ENCODE measurements around the gene SYPL1. TPM values are rescaled to one million over a fixed set of nuclear protein-coding genes. Genes with fewer than 3 reads are reported as not detected.

SYPL1 gene
- polyA plus RNA-seq, 1 of the 3 experiments (the other 2 are of a cell fraction) = 72.4 TPM

DNA sequence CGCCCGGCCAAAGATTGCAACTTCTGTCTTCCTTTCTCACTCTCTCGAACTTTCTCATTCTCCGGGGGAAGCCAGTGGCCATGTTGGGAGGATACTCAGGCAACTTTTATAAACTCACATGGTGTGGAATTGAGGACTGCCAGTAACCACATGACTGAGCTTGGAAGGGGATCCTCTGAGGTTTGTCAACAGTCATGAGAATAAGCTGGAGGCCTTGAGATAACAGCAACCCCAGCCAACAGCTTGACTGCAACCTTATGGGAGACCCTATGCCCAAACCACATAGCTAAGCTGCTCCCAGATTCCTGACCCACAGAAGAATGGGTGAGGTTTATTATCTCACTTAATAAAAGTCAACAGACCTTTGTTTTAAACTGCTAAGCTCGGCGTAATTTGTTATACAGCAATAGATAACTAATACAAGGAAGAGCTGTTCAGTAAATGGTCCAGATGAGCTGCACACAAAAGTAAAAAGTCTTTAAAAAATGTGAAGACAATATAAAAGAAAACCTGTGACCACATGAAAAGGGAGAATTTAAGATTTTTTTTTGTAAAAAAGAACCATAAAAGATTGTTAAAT, 9.6 kb downstream of the SYPL1 start (continued):
- TF ChIP-seq, protein P1, sequence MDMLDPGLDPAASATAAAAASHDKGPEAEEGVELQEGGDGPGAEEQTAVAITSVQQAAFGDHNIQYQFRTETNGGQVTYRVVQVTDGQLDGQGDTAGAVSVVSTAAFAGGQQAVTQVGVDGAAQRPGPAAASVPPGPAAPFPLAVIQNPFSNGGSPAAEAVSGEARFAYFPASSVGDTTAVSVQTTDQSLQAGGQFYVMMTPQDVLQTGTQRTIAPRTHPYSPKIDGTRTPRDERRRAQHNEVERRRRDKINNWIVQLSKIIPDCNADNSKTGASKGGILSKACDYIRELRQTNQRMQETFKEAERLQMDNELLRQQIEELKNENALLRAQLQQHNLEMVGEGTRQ (IDR thresholded peaks at IDR 0.05; ENCODE audit: borderline replicate concordance, low read depth, low read length) = no peak
- no peak for TF ChIP-seq RCOR1 (IDR thresholded peaks at IDR 0.05; ENCODE audit: low read length)
- TF ChIP-seq, protein P2, sequence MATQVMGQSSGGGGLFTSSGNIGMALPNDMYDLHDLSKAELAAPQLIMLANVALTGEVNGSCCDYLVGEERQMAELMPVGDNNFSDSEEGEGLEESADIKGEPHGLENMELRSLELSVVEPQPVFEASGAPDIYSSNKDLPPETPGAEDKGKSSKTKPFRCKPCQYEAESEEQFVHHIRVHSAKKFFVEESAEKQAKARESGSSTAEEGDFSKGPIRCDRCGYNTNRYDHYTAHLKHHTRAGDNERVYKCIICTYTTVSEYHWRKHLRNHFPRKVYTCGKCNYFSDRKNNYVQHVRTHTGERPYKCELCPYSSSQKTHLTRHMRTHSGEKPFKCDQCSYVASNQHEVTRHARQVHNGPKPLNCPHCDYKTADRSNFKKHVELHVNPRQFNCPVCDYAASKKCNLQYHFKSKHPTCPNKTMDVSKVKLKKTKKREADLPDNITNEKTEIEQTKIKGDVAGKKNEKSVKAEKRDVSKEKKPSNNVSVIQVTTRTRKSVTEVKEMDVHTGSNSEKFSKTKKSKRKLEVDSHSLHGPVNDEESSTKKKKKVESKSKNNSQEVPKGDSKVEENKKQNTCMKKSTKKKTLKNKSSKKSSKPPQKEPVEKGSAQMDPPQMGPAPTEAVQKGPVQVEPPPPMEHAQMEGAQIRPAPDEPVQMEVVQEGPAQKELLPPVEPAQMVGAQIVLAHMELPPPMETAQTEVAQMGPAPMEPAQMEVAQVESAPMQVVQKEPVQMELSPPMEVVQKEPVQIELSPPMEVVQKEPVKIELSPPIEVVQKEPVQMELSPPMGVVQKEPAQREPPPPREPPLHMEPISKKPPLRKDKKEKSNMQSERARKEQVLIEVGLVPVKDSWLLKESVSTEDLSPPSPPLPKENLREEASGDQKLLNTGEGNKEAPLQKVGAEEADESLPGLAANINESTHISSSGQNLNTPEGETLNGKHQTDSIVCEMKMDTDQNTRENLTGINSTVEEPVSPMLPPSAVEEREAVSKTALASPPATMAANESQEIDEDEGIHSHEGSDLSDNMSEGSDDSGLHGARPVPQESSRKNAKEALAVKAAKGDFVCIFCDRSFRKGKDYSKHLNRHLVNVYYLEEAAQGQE (IDR thresholded peaks at IDR 0.05; ENCODE audit: low read depth, low read length) = no peak

DNA sequence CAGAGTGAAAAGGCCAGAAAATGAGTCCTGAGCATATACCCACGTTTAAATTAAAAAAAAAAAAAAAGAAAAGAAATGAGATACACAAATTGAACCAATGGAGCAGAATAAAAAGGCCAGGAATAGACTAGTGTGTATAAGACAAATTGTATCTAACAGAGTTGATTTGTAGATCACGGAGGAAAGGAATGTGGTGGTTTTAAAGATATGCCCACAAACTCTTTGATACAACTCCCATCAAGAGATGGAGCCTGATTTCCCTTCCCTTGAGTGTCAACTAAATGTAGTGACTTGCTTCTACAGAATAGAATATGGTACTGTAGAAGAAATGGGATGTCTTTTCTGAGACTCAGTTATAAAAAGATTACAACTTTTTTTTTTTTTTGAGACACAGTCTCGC, 10.4 kb downstream of the SYPL1 start:
- H3K79me2 ChIP-seq (ENCODE audit: insufficient read depth) = peaks cover 94% of the 10 kb centered on the region
- peaks cover 28 to 31% of the 10 kb centered on the region in 2 experiments for H3K36me3 ChIP-seq (replicated peaks in 1 of 2; ENCODE audit: control insufficient read depth in 1 of 2, insufficient read depth in 2 of 2, low read length in 1 of 2)
- peaks cover 10% of the 10 kb centered on the region for H3F3A ChIP-seq (replicated peaks; ENCODE audit: insufficient read depth)
- 83% methylated on average over 3 of the region's 3 CpGs for WGBS (ENCODE audit: low lambda C conversion rate)
- H3K4me3 ChIP-seq (ENCODE audit: low read depth in 2 of 2, low read length in 1 of 2) = no peak overlapping the region
- H4K20me1 ChIP-seq (ENCODE audit: insufficient read depth) = peaks cover 79% of the 10 kb centered on the region
- no peaks in the 10 kb centered on the region for H3K9me2 ChIP-seq
- POLR2A ChIA-PET = no interaction called here
- H2AFZ ChIP-seq (ENCODE audit: low read depth) = no peak overlapping the region
- CTCF ChIA-PET = interaction anchor here (1.2 kb wide), 1 partner anchor 59 kb away, joined by 4 read pairs; no protein-coding TSS in a partner anchor
- peaks cover 0 to 2% of the 10 kb centered on the region in 2 experiments; a peak in 1 of 4 replicates for H3K4me1 ChIP-seq (ENCODE audit: control insufficient read depth in 1 of 2, insufficient read depth in 2 of 2, low read depth in 1 of 2, low read length in 1 of 2)
- no peak overlapping the region for H3K4me2 ChIP-seq
- no peaks in the 10 kb centered on the region for H3K27me3 ChIP-seq (ENCODE audit: insufficient read depth)
- TF ChIP-seq, protein P3, sequence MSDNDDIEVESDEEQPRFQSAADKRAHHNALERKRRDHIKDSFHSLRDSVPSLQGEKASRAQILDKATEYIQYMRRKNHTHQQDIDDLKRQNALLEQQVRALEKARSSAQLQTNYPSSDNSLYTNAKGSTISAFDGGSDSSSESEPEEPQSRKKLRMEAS (IDR thresholded peaks at IDR 0.05; ENCODE audit: low read depth) = no peak
- TF ChIP-seq, protein P4, sequence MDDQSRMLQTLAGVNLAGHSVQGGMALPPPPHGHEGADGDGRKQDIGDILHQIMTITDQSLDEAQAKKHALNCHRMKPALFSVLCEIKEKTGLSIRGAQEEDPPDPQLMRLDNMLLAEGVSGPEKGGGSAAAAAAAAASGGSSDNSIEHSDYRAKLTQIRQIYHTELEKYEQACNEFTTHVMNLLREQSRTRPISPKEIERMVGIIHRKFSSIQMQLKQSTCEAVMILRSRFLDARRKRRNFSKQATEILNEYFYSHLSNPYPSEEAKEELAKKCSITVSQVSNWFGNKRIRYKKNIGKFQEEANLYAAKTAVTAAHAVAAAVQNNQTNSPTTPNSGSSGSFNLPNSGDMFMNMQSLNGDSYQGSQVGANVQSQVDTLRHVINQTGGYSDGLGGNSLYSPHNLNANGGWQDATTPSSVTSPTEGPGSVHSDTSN (IDR thresholded peaks at IDR 0.05) = peak; percentile 16; the same call in 1 of the 2 replicates
- H3K9me3 ChIP-seq = no peaks in the 10 kb centered on the region
- no peak overlapping the region for H3K9ac ChIP-seq
- no peak overlapping the region for H3K27ac ChIP-seq (ENCODE audit: low read depth in 2 of 2, low read length in 1 of 2)
- DNase-seq = no peak

Data from SK-N-SH (cell line).